ENCODE measurements around the gene MPP2. TPM values are rescaled to one million over a fixed set of nuclear protein-coding genes. Genes with fewer than 3 reads are reported as not detected.

The MPP2 gene
- total and polyA plus RNA-seq, 9 of the 15 experiments (the other 6 are each of a cell fraction or from before 2014, with no cell fraction given), result 0.04 to 1.0 (median 0.24) TPM

DNA sequence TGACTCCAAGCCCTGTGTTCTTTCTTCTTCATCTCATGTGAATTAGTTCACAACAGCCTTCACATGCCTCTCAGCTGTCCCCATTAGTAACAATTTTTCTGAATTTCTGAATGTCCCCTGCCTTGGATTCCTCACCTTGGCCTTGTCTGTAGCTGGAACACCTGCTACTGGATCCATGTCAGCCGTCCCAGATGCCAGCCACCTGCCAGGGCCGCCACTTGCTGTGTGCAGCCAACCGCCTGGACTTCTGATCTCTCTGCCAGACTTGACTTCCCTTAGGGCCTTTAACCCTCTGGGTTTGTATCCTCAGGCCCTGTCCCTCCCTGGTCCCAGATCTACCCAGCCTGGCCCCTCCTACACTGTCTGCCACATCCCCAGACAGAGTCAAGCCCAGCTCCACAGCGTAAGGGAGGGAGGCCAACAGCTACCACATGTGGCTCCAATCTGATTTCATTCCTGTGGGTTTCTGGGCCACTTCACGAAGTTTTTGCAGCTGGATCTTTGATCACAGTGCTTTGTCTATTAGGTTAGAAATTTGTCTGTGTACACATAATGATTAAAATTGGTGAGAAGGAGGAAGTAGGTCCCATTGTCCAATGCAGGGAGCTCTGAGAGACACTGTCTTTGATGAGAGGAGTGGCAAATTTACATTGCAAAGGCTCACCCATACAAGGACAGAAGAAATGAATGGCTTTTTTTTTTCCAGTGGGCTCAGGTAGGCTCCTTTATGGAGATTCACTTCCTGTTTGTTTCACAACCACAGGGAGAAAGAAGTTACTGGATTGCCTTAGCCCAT, 15.3 kb downstream of the MPP2 start:
- FAIRE-seq, result no peak
- in situ Hi-C loops (cut with MboI) (no loop called here), intact Hi-C loops (cut with micrococcal nuclease) (no loop called here)
- no peak overlapping the region for H3K9ac ChIP-seq (ENCODE audit: insufficient read depth in 1 of 2, low read depth in 2 of 2, low read length in 2 of 2)
- ChIA-PET POLR2A (interaction anchor here (0.9 kb wide), 2 partner anchors 9 to 15 kb away, joined by 3 to 4 read pairs; partner anchors contain the start of gene MPP2), CTCF (ENCODE audit: low intra/inter-chr PET ratio) (interaction anchor here (0.6 kb wide), 1 partner anchor 13 kb away, joined by 3 read pairs; no protein-coding TSS in a partner anchor)
- no peak overlapping the region for H3K4me2 ChIP-seq (ENCODE audit: insufficient read depth, low read length)
- H3K9me1 ChIP-seq (ENCODE audit: control insufficient read depth, insufficient read depth, low read length), result no peaks in the 10 kb centered on the region
- no peak overlapping the region for H2AFZ ChIP-seq (ENCODE audit: low read depth, low read length)
- H3K79me2 ChIP-seq (ENCODE audit: control insufficient read depth, insufficient read depth, low read length), result no peaks in the 10 kb centered on the region
- H3K4me1 ChIP-seq (replicated peaks in 1 of 2; ENCODE audit: control insufficient read depth in 2 of 2, insufficient read depth in 2 of 2, low read length in 2 of 2), result no peaks in the 10 kb centered on the region
- peaks cover 2 to 33% of the 10 kb centered on the region in 2 experiments; a peak in 4 of 5 replicates for H3K27me3 ChIP-seq (ENCODE audit: control insufficient read depth in 2 of 2, insufficient read depth in 2 of 2, low read length in 2 of 2)
- no peak for DNase-seq (ENCODE audit: extremely low read depth in 1 of 4, low spot score in 3 of 4)
- no peak overlapping the region for H3K4me3 ChIP-seq
- ATAC-seq, result no peak
- H3K36me3 ChIP-seq (ENCODE audit: control insufficient read depth, insufficient read depth, low read length), result no peaks in the 10 kb centered on the region
- WGBS (ENCODE audit: insufficient coverage, low coverage, missing lambda C conversion rate), result 2% methylated on average over 5 of the region's 5 CpGs
- no peaks in the 10 kb centered on the region for H3K9me3 ChIP-seq (replicated peaks; ENCODE audit: control insufficient read depth, insufficient read depth, low read depth, low read length)
- TF ChIP-seq, protein P1, sequence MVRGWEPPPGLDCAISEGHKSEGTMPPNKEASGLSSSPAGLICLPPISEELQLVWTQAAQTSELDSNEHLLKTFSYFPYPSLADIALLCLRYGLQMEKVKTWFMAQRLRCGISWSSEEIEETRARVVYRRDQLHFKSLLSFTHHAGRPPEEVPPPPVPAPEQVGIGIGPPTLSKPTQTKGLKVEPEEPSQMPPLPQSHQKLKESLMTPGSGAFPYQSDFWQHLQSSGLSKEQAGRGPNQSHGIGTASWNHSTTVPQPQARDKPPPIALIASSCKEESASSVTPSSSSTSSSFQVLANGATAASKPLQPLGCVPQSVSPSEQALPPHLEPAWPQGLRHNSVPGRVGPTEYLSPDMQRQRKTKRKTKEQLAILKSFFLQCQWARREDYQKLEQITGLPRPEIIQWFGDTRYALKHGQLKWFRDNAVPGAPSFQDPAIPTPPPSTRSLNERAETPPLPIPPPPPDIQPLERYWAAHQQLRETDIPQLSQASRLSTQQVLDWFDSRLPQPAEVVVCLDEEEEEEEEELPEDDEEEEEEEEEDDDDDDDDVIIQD (CRISPR knock-in tag; IDR thresholded peaks at IDR 0.05), result no peak
- TF ChIP-seq, protein P2, sequence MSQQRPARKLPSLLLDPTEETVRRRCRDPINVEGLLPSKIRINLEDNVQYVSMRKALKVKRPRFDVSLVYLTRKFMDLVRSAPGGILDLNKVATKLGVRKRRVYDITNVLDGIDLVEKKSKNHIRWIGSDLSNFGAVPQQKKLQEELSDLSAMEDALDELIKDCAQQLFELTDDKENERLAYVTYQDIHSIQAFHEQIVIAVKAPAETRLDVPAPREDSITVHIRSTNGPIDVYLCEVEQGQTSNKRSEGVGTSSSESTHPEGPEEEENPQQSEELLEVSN (IDR thresholded peaks at IDR 0.05; ENCODE audit: borderline replicate concordance in 1 of 2, extremely low read depth in 1 of 2, insufficient read depth in 1 of 2, insufficient read length in 1 of 2, low read depth in 1 of 2, low read length in 1 of 2, poor library complexity in 1 of 2, severe bottlenecking in 1 of 2), result no peak
- H4K20me1 ChIP-seq (replicated peaks; ENCODE audit: control insufficient read depth, insufficient read depth, low read length), result no peaks in the 10 kb centered on the region; the same call in 1 of the 2 replicates
- no peak overlapping the region for H3K27ac ChIP-seq (ENCODE audit: extremely low read depth, low read depth, low read length)
- BruUV-seq (replicated peaks), result no TSS peak

Data from K562 (cell line).